ENCODE measurements around the gene TNK1.

GRCh38 chr17:7354262-7354843 lies 26.5 kb upstream of the TNK1 start:
- TF ChIP-seq SMC3 (IDR thresholded peaks at IDR 0.05; ENCODE audit: low read depth, low read length) (no peak), CTCF (IDR thresholded peaks at IDR 0.05) (no peak), MXI1 (IDR thresholded peaks at IDR 0.05; ENCODE audit: low read depth, low read length) (no peak), REST (IDR thresholded peaks at IDR 0.05; ENCODE audit: low read depth, low read length) (no peak), TCF12 (IDR thresholded peaks at IDR 0.05) (no peak)
